ENCODE data around the gene CEND1.

Gene CEND1

GRCh38 chr11:789943-790342 lies at the start of gene CEND1:
Gene CEND1, minus strand, starts transcription at chr11:790090. Its CDS starts 1,514 bp downstream, at chr11:788576.
- DNase-seq: peak in 1 of 2 experiments; percentile 41
- TF ChIP-seq POLR2A (IDR thresholded peaks at IDR 0.05; ENCODE audit: low read length) (no peak), GATA1 (IDR thresholded peaks at IDR 0.05; ENCODE audit: low read depth, low read length) (no peak)

- no peak for DNase-seq
- no peak for TF ChIP-seq GATA1 (IDR thresholded peaks at IDR 0.05; ENCODE audit: low read depth, low read length)
- no peak for TF ChIP-seq POLR2A (IDR thresholded peaks at IDR 0.05; ENCODE audit: low read length)
These were observed 49.4 kb upstream of the CEND1 start for GRCh38 chr11:839280-839623.

- peak; percentile 33 to 39 for DNase-seq
- no peak for TF ChIP-seq POLR2A (IDR thresholded peaks at IDR 0.05; ENCODE audit: low read length)
- TF ChIP-seq GATA1 (IDR thresholded peaks at IDR 0.05; ENCODE audit: low read depth, low read length): no peak
These were observed 48.8 kb upstream of the CEND1 start for GRCh38 chr11:838441-839279.

- peak; percentile 1 for TF ChIP-seq POLR2A (IDR thresholded peaks at IDR 0.05; ENCODE audit: low read length)
- no peak for TF ChIP-seq GATA1 (IDR thresholded peaks at IDR 0.05; ENCODE audit: low read depth, low read length)
- DNase-seq: no peak
These were observed 48.1 kb upstream of the CEND1 start for GRCh38 chr11:837990-838307.

GRCh38 chr11:837189-837989 lies 47.5 kb upstream of the CEND1 start:
- DNase-seq: no peak
- TF ChIP-seq GATA1 (IDR thresholded peaks at IDR 0.05; ENCODE audit: low read depth, low read length) (no peak), POLR2A (IDR thresholded peaks at IDR 0.05; ENCODE audit: low read length) (peak; percentile 23)

GRCh38 chr11:836700-837099 lies 46.8 kb upstream of the CEND1 start:
- TF ChIP-seq GATA1 (IDR thresholded peaks at IDR 0.05; ENCODE audit: low read depth, low read length) (no peak), POLR2A (IDR thresholded peaks at IDR 0.05; ENCODE audit: low read length) (no peak)
- DNase-seq: no peak

- TF ChIP-seq POLR2A (IDR thresholded peaks at IDR 0.05; ENCODE audit: low read length): no peak
- no peak for TF ChIP-seq GATA1 (IDR thresholded peaks at IDR 0.05; ENCODE audit: low read depth, low read length)
- no peak for DNase-seq
These were observed 46.4 kb upstream of the CEND1 start for GRCh38 chr11:836274-836673.

GRCh38 chr11:834371-835316 lies 44.8 kb upstream of the CEND1 start:
- peak in 1 of 2 experiments; percentile 38 for DNase-seq

GRCh38 chr11:833849-834311 lies 44.0 kb upstream of the CEND1 start:
- TF ChIP-seq GATA1 (IDR thresholded peaks at IDR 0.05; ENCODE audit: low read depth, low read length) (no peak), POLR2A (IDR thresholded peaks at IDR 0.05; ENCODE audit: low read length) (no peak)
- DNase-seq: no peak

More at GRCh38 chr11:834371-835316, 44.8 kb upstream of the CEND1 start:
- no peak for TF ChIP-seq GATA1 (IDR thresholded peaks at IDR 0.05; ENCODE audit: low read depth, low read length)
- no peak for TF ChIP-seq POLR2A (IDR thresholded peaks at IDR 0.05; ENCODE audit: low read length)

- TF ChIP-seq POLR2A (IDR thresholded peaks at IDR 0.05; ENCODE audit: low read length) (no peak), GATA1 (IDR thresholded peaks at IDR 0.05; ENCODE audit: low read depth, low read length) (no peak)
- DNase-seq: peak; percentile 80 to 89
These were observed 43.4 kb upstream of the CEND1 start for GRCh38 chr11:833114-833791.

GRCh38 chr11:832529-833113 lies 42.7 kb upstream of the CEND1 start, which contains the start of gene CD151:
Gene CD151, plus strand, starts transcription at chr11:832952. Its CDS starts 3,118 bp downstream, at chr11:836070.
- DNase-seq: peak; percentile 78 to 85
- TF ChIP-seq GATA1 (IDR thresholded peaks at IDR 0.05; ENCODE audit: low read depth, low read length) (no peak), POLR2A (IDR thresholded peaks at IDR 0.05; ENCODE audit: low read length) (no peak)

- TF ChIP-seq GATA1 (IDR thresholded peaks at IDR 0.05; ENCODE audit: low read depth, low read length): no peak
- no peak for TF ChIP-seq POLR2A (IDR thresholded peaks at IDR 0.05; ENCODE audit: low read length)
- DNase-seq: no peak
These were observed 42.2 kb upstream of the CEND1 start for GRCh38 chr11:831961-832528.
